GM12875 (cell line): ENCODE data around the gene BACE2.

Source experiments
- H3K4me3 ChIP-seq: one replicate; pipeline ENCODE4 v1.5.1; 2011; ENCODE audit warnings: low read depth, low read length, control low read depth
- CTCF ChIP-seq: IDR thresholded peaks from 2 replicates; pipeline ENCODE4 v1.5.1; 2011; ENCODE audit warnings: low read depth, mild to moderate bottlenecking, control low read depth, inconsistent platforms, low read length, moderate library complexity, borderline replicate concordance; ENCODE audit not compliant: insufficient read depth

The BACE2 gene

DNA sequence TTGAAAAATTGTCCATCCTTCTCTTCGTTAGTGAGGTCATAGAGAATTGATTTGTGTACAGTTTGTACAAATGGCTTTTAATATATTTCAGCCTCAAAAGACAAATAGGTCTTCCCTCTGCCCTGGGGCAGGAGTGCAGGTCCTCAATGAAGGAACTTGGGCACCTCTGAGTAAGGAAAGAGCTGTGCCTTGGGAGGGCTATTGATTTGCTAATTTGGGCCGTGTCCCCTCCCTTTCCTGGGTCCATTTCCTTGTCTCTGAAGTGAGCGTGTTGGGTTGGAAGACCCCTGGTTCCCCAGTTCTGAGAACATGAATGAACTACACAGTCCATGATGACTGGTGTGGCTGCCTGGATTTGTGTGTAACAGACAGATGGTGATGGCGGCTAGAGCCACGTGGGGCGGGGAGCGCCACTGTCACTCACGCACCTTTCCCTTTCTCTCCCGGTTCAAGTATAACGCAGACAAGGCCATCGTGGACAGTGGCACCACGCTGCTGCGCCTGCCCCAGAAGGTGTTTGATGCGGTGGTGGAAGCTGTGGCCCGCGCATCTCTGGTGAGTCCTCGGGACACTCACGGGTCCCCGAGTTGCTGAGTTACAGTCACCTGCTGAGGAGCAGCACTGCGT is 77.7 kb downstream of the BACE2 start:
- H3K4me3 ChIP-seq = no peak overlapping the region
- no peak for TF ChIP-seq CTCF

DNA sequence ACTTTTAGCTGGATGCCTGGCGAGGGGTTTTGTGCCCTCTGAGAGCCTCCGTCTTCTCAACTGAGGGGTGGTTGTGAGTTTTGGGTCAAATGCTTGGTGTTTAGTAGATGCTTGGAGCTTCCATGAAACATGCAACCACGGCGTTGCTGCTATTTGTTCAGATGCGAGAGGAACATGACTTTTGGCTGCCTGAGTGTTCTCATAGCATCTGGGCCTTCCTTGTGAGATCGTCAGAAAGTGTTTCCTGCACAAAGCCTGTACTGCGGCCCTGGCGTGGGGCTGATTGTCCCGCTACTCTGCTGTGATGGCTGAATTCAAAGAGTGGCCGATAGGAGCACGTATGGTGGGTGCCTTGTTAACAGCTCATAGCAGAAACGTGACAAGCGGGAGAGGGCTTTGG is 78.8 kb downstream of the BACE2 start:
- H3K4me3 ChIP-seq = no peak overlapping the region
- no peak for TF ChIP-seq CTCF

GRCh38 chr21:41247561-41248545 is 79.9 kb downstream of the BACE2 start:
- TF ChIP-seq CTCF = no peak

GRCh38 chr21:41249476-41249875 is 81.5 kb downstream of the BACE2 start:
- TF ChIP-seq CTCF = no peak
- H3K4me3 ChIP-seq = no peak overlapping the region

More at GRCh38 chr21:41247561-41248545, 79.9 kb downstream of the BACE2 start:
- H3K4me3 ChIP-seq = no peak overlapping the region

DNA sequence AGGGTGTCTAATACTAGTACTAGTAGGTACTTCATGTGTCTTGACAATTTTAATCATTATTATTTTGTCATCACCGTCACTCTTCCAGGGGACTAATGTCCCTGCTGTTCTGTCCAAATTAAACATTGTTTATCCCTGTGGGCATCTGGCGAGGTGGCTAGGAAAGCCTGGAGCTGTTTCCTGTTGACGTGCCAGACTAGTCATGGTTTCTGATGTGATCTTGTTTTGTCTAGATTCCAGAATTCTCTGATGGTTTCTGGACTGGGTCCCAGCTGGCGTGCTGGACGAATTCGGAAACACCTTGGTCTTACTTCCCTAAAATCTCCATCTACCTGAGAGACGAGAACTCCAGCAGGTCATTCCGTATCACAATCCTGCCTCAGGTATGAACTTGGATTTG is 82.6 kb downstream of the BACE2 start:
- no peak overlapping the region for H3K4me3 ChIP-seq
- TF ChIP-seq CTCF = no peak

- no peak for TF ChIP-seq CTCF
- no peak overlapping the region for H3K4me3 ChIP-seq
These were observed 84.1 kb downstream of the BACE2 start for GRCh38 chr21:41251961-41252642.
